Measurements from ENCODE around the gene CDK5RAP2.

CDK5RAP2 gene

GRCh38 chr9:120609636-120610035 is 29.7 kb upstream of the CDK5RAP2 start:
- no peak for TF ChIP-seq CTCF (IDR thresholded peaks at IDR 0.05)
- Histone ChIP-seq H3K27ac (no peak overlapping the region), H3K4me3 (no peak overlapping the region)
- DNase-seq (ENCODE audit: low spot score), result no peak

GRCh38 chr9:120608421-120608820 is 28.5 kb upstream of the CDK5RAP2 start:
- Histone ChIP-seq H3K4me3 (no peak overlapping the region), H3K27ac (no peak overlapping the region)
- TF ChIP-seq CTCF (IDR thresholded peaks at IDR 0.05), result no peak
- DNase-seq (ENCODE audit: low spot score), result no peak

GRCh38 chr9:120603591-120603990 is 23.6 kb upstream of the CDK5RAP2 start:
- no peak for TF ChIP-seq CTCF (IDR thresholded peaks at IDR 0.05)
- H3K27ac ChIP-seq, result no peak overlapping the region
- no peak overlapping the region for H3K4me3 ChIP-seq
- DNase-seq (ENCODE audit: low spot score), result no peak

GRCh38 chr9:120603010-120603409 is 23.0 kb upstream of the CDK5RAP2 start:
- Histone ChIP-seq H3K4me3 (no peak overlapping the region), H3K27ac (no peak overlapping the region)
- TF ChIP-seq CTCF (IDR thresholded peaks at IDR 0.05), result no peak
- DNase-seq (ENCODE audit: low spot score), result no peak

- TF ChIP-seq CTCF (IDR thresholded peaks at IDR 0.05), result no peak
- DNase-seq (ENCODE audit: low spot score), result no peak
Measured at GRCh38 chr9:120593955-120594277, 13.9 kb upstream of the CDK5RAP2 start.

GRCh38 chr9:120593250-120593954 is 13.4 kb upstream of the CDK5RAP2 start:
- no peak for DNase-seq (ENCODE audit: low spot score)
- Histone ChIP-seq H3K27ac (no peak overlapping the region), H3K4me3 (no peak overlapping the region)
- no peak for TF ChIP-seq CTCF (IDR thresholded peaks at IDR 0.05)

More at GRCh38 chr9:120593955-120594277, 13.9 kb upstream of the CDK5RAP2 start:
- Histone ChIP-seq H3K4me3 (no peak overlapping the region), H3K27ac (no peak overlapping the region)

GRCh38 chr9:120592210-120592609 is 12.2 kb upstream of the CDK5RAP2 start:
- TF ChIP-seq CTCF (IDR thresholded peaks at IDR 0.05), result no peak
- Histone ChIP-seq H3K27ac (no peak overlapping the region), H3K4me3 (no peak overlapping the region)
- no peak for DNase-seq (ENCODE audit: low spot score)

Data from coronary artery (tissue), 2 donors.